Panc1 (cell line): ENCODE data around the gene ZHX3. TPM values are rescaled to one million over a fixed set of nuclear protein-coding genes. Genes with fewer than 3 reads are reported as not detected.

Experiments
- ATAC-seq: fragments of 200-7000 bp; cut with Tn5 transposase; 2 replicates; pipeline ENCODE4 v1.9.1; 2020; ENCODE audit warnings: mild to moderate bottlenecking, moderate library complexity
- BruUV-seq: library from RNA; stranded (reverse); fragments of 400-500 nt; replicated peaks from 2 replicates; lab custom pipeline; 2021; lab: Mats Ljungman, UMichigan
- CTCF ChIA-PET: fragments of 300-600 bp; sonication (Branson Sonifier 250); formaldehyde crosslinking; loops from one replicate; lab custom pipeline; 2022; ENCODE audit warnings: antibody characterized with exemption; lab: Charles Lee
- POLR2A ChIA-PET: fragments of 300-600 bp; sonication (Branson Sonifier 250); formaldehyde crosslinking; loops from one replicate; lab custom pipeline; 2022; ENCODE audit warnings: antibody characterized with exemption; lab: Charles Lee
- DNase-seq: peaks from one replicate; pipeline ENCODE4 v3.0.0-alpha.2; 2010; ENCODE audit warnings: low read depth, low spot score
- H3K27ac ChIP-seq: 2 replicates; pipeline ENCODE4 v1.5.1; 2011; ENCODE audit warnings: mild to moderate bottlenecking, low read length, inconsistent platforms
- H3K27me3 ChIP-seq: fragments of 200-500 bp; sonication (Bioruptor generic); 2 replicates; pipeline ENCODE4 v1.6.0; 2014; ENCODE audit warnings: low read length, inconsistent platforms; ENCODE audit not compliant: control insufficient read depth, insufficient read depth
- H3K36me3 ChIP-seq: fragments of 200-500 bp; sonication (Bioruptor generic); 2 replicates; pipeline ENCODE4 v1.5.1; 2014; ENCODE audit warnings: inconsistent platforms, mild to moderate bottlenecking, low read length, moderate library complexity; ENCODE audit not compliant: control insufficient read depth, insufficient read depth
- H3K4me1 ChIP-seq: 2 replicates; pipeline ENCODE4 v1.5.1; 2011; ENCODE audit warnings: inconsistent platforms, mild to moderate bottlenecking, low read length, moderate library complexity; ENCODE audit not compliant: control insufficient read depth, insufficient read depth
- H3K4me3 ChIP-seq, 2 experiments: 2 replicates each; pipeline ENCODE4 v1.5.1; 2011 to 2012; ENCODE audit warnings: low read depth in 2 of 2, low read length in 2 of 2, mild to moderate bottlenecking in 2 of 2, inconsistent platforms in 1 of 2, moderate library complexity in 1 of 2
- H3K9me3 ChIP-seq: fragments of 200-500 bp; sonication (Bioruptor generic); 2 replicates; pipeline ENCODE4 v1.5.1; 2014; ENCODE audit warnings: low read depth, mild to moderate bottlenecking, inconsistent platforms, low read length, moderate library complexity; ENCODE audit not compliant: control insufficient read depth, insufficient read depth
- POLR2AphosphoS5 ChIP-seq: IDR thresholded peaks from 2 replicates; pipeline ENCODE4 v1.6.1; 2012; ENCODE audit warnings: mild to moderate bottlenecking, low read depth, low read length, moderate library complexity
- SIN3A ChIP-seq: IDR thresholded peaks from 2 replicates; pipeline ENCODE4 v1.6.1; 2012; ENCODE audit warnings: low read depth, mild to moderate bottlenecking, low read length, moderate library complexity, borderline replicate concordance; ENCODE audit not compliant: insufficient read depth
- TCF7L2 ChIP-seq: IDR thresholded peaks from 2 replicates; pipeline ENCODE4 v1.6.1; 2011; ENCODE audit warnings: mild to moderate bottlenecking, low read depth, low read length, inconsistent platforms
- in situ Hi-C: cut with HindIII; loops from 2 replicates; pipeline ENCODE4 v1.10.0; 2016; ENCODE audit warnings: low sequenced_read_pairs, low pct_unique_long_range_greater_than_20kb
- intact Hi-C: fragments of 100-400 bp; cut with micrococcal nuclease; formaldehyde crosslinking; loops from one replicate; pipeline ENCODE4 v1.10.0; 2022; ENCODE audit not compliant: unreplicated experiment
- total RNA-seq: library from RNA; stranded (reverse); gene quantifications from one replicate; pipeline ENCODE4 v1.2.1, GENCODE V29; 2021; ENCODE audit not compliant: unreplicated experiment
- TF ChIP-seq, protein P1 (sequence below): fragments of 450-650 bp; IDR thresholded peaks from 2 replicates; pipeline ENCODE4 v1.5.1; 2017; ENCODE audit warnings: mild to moderate bottlenecking
- TF ChIP-seq, protein P2 (sequence below), 2 experiments: IDR thresholded peaks; 2 replicates each; pipeline ENCODE4 v1.6.1; 2011 to 2012; ENCODE audit warnings: low read depth in 2 of 2, control low read depth in 1 of 2, low read length in 1 of 2, mild to moderate bottlenecking in 1 of 2, moderate library complexity in 1 of 2; ENCODE audit not compliant: insufficient read depth in 1 of 2

Gene ZHX3
- total RNA-seq, 1 experiment from 2014 or later: 19.8 TPM

GRCh38 chr20:41359541-41360011 is 42.0 kb upstream of the ZHX3 start:
- H3K27me3 ChIP-seq: no peaks in the 10 kb centered on the region
- no peak for TF ChIP-seq SIN3A
- no peak for TF ChIP-seq TCF7L2
- no peak for TF ChIP-seq POLR2AphosphoS5
- TF ChIP-seq, protein P1, sequence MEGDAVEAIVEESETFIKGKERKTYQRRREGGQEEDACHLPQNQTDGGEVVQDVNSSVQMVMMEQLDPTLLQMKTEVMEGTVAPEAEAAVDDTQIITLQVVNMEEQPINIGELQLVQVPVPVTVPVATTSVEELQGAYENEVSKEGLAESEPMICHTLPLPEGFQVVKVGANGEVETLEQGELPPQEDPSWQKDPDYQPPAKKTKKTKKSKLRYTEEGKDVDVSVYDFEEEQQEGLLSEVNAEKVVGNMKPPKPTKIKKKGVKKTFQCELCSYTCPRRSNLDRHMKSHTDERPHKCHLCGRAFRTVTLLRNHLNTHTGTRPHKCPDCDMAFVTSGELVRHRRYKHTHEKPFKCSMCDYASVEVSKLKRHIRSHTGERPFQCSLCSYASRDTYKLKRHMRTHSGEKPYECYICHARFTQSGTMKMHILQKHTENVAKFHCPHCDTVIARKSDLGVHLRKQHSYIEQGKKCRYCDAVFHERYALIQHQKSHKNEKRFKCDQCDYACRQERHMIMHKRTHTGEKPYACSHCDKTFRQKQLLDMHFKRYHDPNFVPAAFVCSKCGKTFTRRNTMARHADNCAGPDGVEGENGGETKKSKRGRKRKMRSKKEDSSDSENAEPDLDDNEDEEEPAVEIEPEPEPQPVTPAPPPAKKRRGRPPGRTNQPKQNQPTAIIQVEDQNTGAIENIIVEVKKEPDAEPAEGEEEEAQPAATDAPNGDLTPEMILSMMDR: no peak
- TF ChIP-seq, protein P2, sequence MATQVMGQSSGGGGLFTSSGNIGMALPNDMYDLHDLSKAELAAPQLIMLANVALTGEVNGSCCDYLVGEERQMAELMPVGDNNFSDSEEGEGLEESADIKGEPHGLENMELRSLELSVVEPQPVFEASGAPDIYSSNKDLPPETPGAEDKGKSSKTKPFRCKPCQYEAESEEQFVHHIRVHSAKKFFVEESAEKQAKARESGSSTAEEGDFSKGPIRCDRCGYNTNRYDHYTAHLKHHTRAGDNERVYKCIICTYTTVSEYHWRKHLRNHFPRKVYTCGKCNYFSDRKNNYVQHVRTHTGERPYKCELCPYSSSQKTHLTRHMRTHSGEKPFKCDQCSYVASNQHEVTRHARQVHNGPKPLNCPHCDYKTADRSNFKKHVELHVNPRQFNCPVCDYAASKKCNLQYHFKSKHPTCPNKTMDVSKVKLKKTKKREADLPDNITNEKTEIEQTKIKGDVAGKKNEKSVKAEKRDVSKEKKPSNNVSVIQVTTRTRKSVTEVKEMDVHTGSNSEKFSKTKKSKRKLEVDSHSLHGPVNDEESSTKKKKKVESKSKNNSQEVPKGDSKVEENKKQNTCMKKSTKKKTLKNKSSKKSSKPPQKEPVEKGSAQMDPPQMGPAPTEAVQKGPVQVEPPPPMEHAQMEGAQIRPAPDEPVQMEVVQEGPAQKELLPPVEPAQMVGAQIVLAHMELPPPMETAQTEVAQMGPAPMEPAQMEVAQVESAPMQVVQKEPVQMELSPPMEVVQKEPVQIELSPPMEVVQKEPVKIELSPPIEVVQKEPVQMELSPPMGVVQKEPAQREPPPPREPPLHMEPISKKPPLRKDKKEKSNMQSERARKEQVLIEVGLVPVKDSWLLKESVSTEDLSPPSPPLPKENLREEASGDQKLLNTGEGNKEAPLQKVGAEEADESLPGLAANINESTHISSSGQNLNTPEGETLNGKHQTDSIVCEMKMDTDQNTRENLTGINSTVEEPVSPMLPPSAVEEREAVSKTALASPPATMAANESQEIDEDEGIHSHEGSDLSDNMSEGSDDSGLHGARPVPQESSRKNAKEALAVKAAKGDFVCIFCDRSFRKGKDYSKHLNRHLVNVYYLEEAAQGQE (IDR thresholded peaks at IDR 0.05; ENCODE audit: insufficient read depth in 1 of 2, low read depth in 2 of 2, low read length in 1 of 2): no peak
- no peak overlapping the region for H3K27ac ChIP-seq
- H3K4me1 ChIP-seq: no peaks in the 10 kb centered on the region
- no peaks in the 10 kb centered on the region for H3K9me3 ChIP-seq
- no peak for ATAC-seq
- BruUV-seq: TSS peak; percentile 71
- DNase-seq: no peak
- no peaks in the 10 kb centered on the region for H3K36me3 ChIP-seq
- ChIA-PET CTCF (interaction anchor here (0.7 kb wide), 1 partner anchor 19 kb away, joined by 3 read pairs; the partner anchor contains the start of gene LPIN3), POLR2A (no interaction called here)
- no peak overlapping the region for H3K4me3 ChIP-seq
- intact Hi-C loops: no loop called here
- in situ Hi-C loops: no loop called here

- Histone ChIP-seq H3K4me1 (no peaks in the 10 kb centered on the region), H3K36me3 (no peaks in the 10 kb centered on the region), H3K27ac (no peak overlapping the region), H3K27me3 (no peaks in the 10 kb centered on the region), H3K4me3 (no peak overlapping the region), H3K9me3 (no peaks in the 10 kb centered on the region)
- intact Hi-C loops (no loop called here), in situ Hi-C loops (no loop called here)
- CTCF ChIA-PET: interaction anchor here (0.7 kb wide), 1 partner anchor 18 kb away, joined by 3 read pairs; the partner anchor contains the start of gene LPIN3
- DNase-seq (no peak), ATAC-seq (no peak)
- BruUV-seq: no TSS peak
- TF ChIP-seq, protein P1: no peak
- no peak for TF ChIP-seq SIN3A
- TF ChIP-seq, protein P2 (IDR thresholded peaks at IDR 0.05; ENCODE audit: insufficient read depth in 1 of 2, low read depth in 2 of 2, low read length in 1 of 2): no peak
- no peak for TF ChIP-seq TCF7L2
- TF ChIP-seq POLR2AphosphoS5: no peak
- POLR2A ChIA-PET: no interaction called here
Measured at GRCh38 chr20:41358717-41359116, 41.2 kb upstream of the ZHX3 start.
